Activated naive CD4-positive, alpha-beta T cell treated with anti-CD3 and anti-CD28 coated beads, Interleukin-2, amount 10 ng/mL, durations not matched to agents 7 days and 5 days (primary cell): ENCODE data around the gene POLR3A.
"Not testable (repeated sequence)": the region's sequence is repeated elsewhere in the genome, so short reads cannot be mapped to it uniquely, and the experiment has no call there.

Experiments
- CTCF ChIA-PET: fragments of 350-600 bp; sonication (Branson Sonifier 250); formaldehyde crosslinking; loops from one replicate; lab custom pipeline; 2021; ENCODE audit warnings: antibody characterized with exemption; lab: Charles Lee
- DNase-seq: peaks from one replicate; pipeline ENCODE4 v3.0.0-alpha.2; 2020
- H3K27ac Mint-ChIP-seq: one replicate; pipeline ENCODE4 v1.8.0; 2021; ENCODE audit warnings: mild to moderate bottlenecking, moderate library complexity, mixed read lengths
- H3K27me3 Mint-ChIP-seq: one replicate; pipeline ENCODE4 v1.8.0; 2021; ENCODE audit warnings: mild to moderate bottlenecking, mixed read lengths
- H3K36me3 Mint-ChIP-seq: one replicate; pipeline ENCODE4 v1.8.0; 2021; ENCODE audit warnings: mixed read lengths
- H3K4me1 Mint-ChIP-seq: one replicate; pipeline ENCODE4 v1.8.0; 2021; ENCODE audit warnings: mixed read lengths
- H3K4me3 Mint-ChIP-seq: one replicate; pipeline ENCODE4 v1.8.0; 2021; ENCODE audit warnings: mild to moderate bottlenecking, moderate library complexity, mixed read lengths
- H3K9me3 Mint-ChIP-seq: one replicate; pipeline ENCODE4 v1.8.0; 2021; ENCODE audit warnings: mixed read lengths

Gene POLR3A

GRCh38 chr10:77998780-77999179 is 30.5 kb downstream of the POLR3A start:
- CTCF ChIA-PET, DNase-seq, H3K4me1 Mint-ChIP-seq, H3K27ac Mint-ChIP-seq, H3K4me3 Mint-ChIP-seq, H3K9me3 Mint-ChIP-seq, H3K27me3 Mint-ChIP-seq: not testable (repeated sequence)
- peaks cover 59% of the 10 kb centered on the region for H3K36me3 Mint-ChIP-seq

- H3K9me3 Mint-ChIP-seq: no peaks in the 10 kb centered on the region
- H3K4me1 Mint-ChIP-seq: no peaks in the 10 kb centered on the region
- peaks cover 55% of the 10 kb centered on the region for H3K36me3 Mint-ChIP-seq
- no peak overlapping the region for H3K27ac Mint-ChIP-seq
- DNase-seq: no peak
- no peak overlapping the region for H3K4me3 Mint-ChIP-seq
- no peaks in the 10 kb centered on the region for H3K27me3 Mint-ChIP-seq
- CTCF ChIA-PET: no interaction called here
Observed at GRCh38 chr10:77993620-77994019, 35.7 kb downstream of the POLR3A start.

GRCh38 chr10:77989081-77989724 is 40.1 kb downstream of the POLR3A start:
- DNase-seq: no peak
- Mint-ChIP-seq H3K4me3 (no peak overlapping the region), H3K9me3 (no peaks in the 10 kb centered on the region), H3K4me1 (no peaks in the 10 kb centered on the region), H3K27ac (no peak overlapping the region), H3K36me3 (peaks cover 61% of the 10 kb centered on the region), H3K27me3 (no peaks in the 10 kb centered on the region)
- CTCF ChIA-PET: no interaction called here

DNA sequence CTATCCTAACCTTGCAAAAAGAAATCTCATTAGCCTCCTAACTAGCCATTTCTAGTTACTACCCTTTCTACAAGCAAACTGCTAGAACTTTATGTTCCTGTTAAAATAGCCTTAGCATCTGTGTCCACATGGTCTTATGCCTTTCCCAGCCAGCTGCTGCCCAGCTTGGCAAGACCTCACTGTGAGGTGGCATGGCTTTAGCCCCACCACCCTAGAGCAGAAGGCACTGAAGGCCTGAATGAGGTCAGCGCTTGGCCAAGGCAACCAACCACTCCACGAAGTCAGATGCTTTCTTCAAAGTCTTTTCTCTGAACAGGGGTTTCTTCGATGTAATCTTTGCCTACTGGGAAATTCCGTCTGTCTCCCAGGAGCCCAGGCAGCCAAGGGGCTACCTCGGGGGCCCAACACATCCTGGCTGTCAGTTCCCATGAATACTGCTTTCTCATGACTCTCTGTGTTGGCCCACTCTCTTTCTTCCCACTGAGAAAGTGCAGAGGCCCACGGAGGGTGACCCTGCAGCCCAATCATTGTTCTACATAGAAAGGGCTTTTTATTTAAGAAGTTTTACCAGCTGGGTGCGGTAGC is 41.6 kb downstream of the POLR3A start:
- peaks cover 50% of the 10 kb centered on the region for H3K36me3 Mint-ChIP-seq
- H3K27ac Mint-ChIP-seq: no peak overlapping the region
- CTCF ChIA-PET: no interaction called here
- DNase-seq: no peak
- H3K4me3 Mint-ChIP-seq: no peak overlapping the region
- no peaks in the 10 kb centered on the region for H3K27me3 Mint-ChIP-seq
- H3K4me1 Mint-ChIP-seq: no peaks in the 10 kb centered on the region
- H3K9me3 Mint-ChIP-seq: no peaks in the 10 kb centered on the region

DNA sequence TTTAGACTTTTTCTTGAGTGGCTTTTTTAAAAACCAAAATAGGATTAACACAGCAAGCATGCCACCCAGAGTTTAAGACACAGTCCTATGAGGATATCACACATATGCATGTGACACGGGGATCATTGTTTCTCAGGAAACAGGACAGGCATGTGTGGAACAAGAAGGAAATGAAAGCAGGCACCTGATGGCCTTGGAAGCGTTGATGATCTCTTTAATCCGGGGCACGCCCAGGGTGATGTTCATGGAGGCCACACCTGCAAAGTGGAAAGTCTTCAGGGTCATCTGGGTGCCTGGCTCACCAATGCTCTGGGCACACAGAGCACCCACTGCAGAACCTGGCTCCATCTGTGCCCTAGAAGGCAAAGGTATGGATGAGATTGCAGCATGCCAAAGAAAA is 44.3 kb downstream of the POLR3A start:
- Mint-ChIP-seq H3K27me3 (no peaks in the 10 kb centered on the region), H3K4me1 (no peaks in the 10 kb centered on the region), H3K27ac (no peak overlapping the region), H3K4me3 (no peak overlapping the region), H3K9me3 (no peaks in the 10 kb centered on the region), H3K36me3 (peaks cover 57% of the 10 kb centered on the region)
- no peak for DNase-seq
- CTCF ChIA-PET: no interaction called here

- Mint-ChIP-seq H3K9me3 (no peaks in the 10 kb centered on the region), H3K4me1 (no peaks in the 10 kb centered on the region), H3K27ac (peak overlapping the region; percentile 19), H3K27me3 (no peaks in the 10 kb centered on the region), H3K4me3 (no peak overlapping the region), H3K36me3 (peaks cover 61% of the 10 kb centered on the region)
- DNase-seq: no peak
- CTCF ChIA-PET: no interaction called here
Observed at GRCh38 chr10:77983384-77984341, 45.7 kb downstream of the POLR3A start.

- DNase-seq: no peak
- H3K4me1 Mint-ChIP-seq: no peaks in the 10 kb centered on the region
- no peaks in the 10 kb centered on the region for H3K9me3 Mint-ChIP-seq
- CTCF ChIA-PET: interaction anchor here (0.6 kb wide), 1 partner anchor 17 kb away, joined by 4 read pairs; no protein-coding TSS in a partner anchor
- H3K27me3 Mint-ChIP-seq: no peaks in the 10 kb centered on the region
- H3K4me3 Mint-ChIP-seq: no peak overlapping the region
- no peak overlapping the region for H3K27ac Mint-ChIP-seq
- H3K36me3 Mint-ChIP-seq: peaks cover 65% of the 10 kb centered on the region
Observed at GRCh38 chr10:77981281-77981680, 48.0 kb downstream of the POLR3A start.

- Mint-ChIP-seq H3K36me3 (peaks cover 59% of the 10 kb centered on the region), H3K27ac (no peak overlapping the region), H3K27me3 (no peaks in the 10 kb centered on the region), H3K4me3 (no peak overlapping the region), H3K9me3 (no peaks in the 10 kb centered on the region), H3K4me1 (no peaks in the 10 kb centered on the region)
- no peak for DNase-seq
- CTCF ChIA-PET: no interaction called here
Observed at GRCh38 chr10:77979221-77979620, 50.1 kb downstream of the POLR3A start.

- Mint-ChIP-seq H3K36me3 (peaks cover 59% of the 10 kb centered on the region), H3K4me3 (no peak overlapping the region), H3K27me3 (no peaks in the 10 kb centered on the region), H3K27ac (no peak overlapping the region), H3K9me3 (no peaks in the 10 kb centered on the region), H3K4me1 (no peaks in the 10 kb centered on the region)
- CTCF ChIA-PET: no interaction called here
- DNase-seq: no peak
Observed at GRCh38 chr10:77978360-77978759, 51.0 kb downstream of the POLR3A start.

DNA sequence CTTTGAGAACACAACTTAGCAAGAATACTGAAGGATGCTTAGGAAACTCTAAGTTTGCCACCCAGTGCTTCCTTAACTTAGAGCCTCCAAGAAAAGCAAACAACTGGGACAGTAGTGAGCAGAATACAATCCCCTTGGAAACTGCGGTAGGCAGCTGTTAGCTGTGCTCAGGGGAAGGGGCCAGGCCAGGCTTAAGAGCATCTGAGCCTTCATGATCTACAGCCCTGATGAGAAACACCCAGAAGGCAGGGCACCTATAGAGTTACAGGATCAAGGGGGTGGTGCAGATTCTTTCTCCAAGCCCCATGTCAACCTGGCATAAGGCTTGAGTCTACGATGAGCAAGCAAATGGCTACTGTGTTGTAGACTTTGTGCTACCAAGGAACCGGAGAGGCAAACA is 51.4 kb downstream of the POLR3A start:
- H3K4me1 Mint-ChIP-seq: no peaks in the 10 kb centered on the region
- no peaks in the 10 kb centered on the region for H3K27me3 Mint-ChIP-seq
- H3K27ac Mint-ChIP-seq: no peak overlapping the region
- CTCF ChIA-PET: no interaction called here
- DNase-seq: no peak
- H3K9me3 Mint-ChIP-seq: no peaks in the 10 kb centered on the region
- peaks cover 57% of the 10 kb centered on the region for H3K36me3 Mint-ChIP-seq
- H3K4me3 Mint-ChIP-seq: no peak overlapping the region

DNA sequence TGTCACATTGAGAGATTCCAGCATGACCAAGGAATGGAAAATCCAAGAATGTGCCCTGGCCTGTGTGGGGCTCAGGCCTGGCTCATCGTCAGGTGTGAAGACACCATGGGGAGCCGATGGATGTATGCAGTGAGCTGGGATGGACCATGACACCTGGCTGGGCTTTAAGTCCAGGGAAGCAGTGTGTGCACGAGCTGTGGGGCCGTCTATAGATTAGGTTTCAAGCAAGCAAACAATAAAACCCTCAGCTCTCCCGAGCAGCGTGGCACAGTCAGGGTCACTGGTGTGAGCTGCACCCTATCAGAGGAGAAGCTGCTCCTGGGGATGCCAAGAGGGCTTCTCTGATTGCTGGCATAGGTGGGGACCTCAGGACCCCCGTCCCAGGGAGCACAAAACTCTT is 52.3 kb downstream of the POLR3A start:
- Mint-ChIP-seq H3K27me3 (no peaks in the 10 kb centered on the region), H3K27ac (no peak overlapping the region), H3K4me1 (no peaks in the 10 kb centered on the region), H3K4me3 (no peak overlapping the region), H3K9me3 (no peaks in the 10 kb centered on the region), H3K36me3 (peaks cover 49% of the 10 kb centered on the region)
- CTCF ChIA-PET: no interaction called here
- DNase-seq: no peak

- peaks cover 38% of the 10 kb centered on the region for H3K36me3 Mint-ChIP-seq
- CTCF ChIA-PET: interaction anchor here (0.7 to 1.2 kb wide), 2 partner anchors 19 to 47 kb away, joined by 3 to 4 read pairs; no protein-coding TSS in a partner anchor
Observed at GRCh38 chr10:77975086-77975666, 54.1 kb downstream of the POLR3A start.

DNA sequence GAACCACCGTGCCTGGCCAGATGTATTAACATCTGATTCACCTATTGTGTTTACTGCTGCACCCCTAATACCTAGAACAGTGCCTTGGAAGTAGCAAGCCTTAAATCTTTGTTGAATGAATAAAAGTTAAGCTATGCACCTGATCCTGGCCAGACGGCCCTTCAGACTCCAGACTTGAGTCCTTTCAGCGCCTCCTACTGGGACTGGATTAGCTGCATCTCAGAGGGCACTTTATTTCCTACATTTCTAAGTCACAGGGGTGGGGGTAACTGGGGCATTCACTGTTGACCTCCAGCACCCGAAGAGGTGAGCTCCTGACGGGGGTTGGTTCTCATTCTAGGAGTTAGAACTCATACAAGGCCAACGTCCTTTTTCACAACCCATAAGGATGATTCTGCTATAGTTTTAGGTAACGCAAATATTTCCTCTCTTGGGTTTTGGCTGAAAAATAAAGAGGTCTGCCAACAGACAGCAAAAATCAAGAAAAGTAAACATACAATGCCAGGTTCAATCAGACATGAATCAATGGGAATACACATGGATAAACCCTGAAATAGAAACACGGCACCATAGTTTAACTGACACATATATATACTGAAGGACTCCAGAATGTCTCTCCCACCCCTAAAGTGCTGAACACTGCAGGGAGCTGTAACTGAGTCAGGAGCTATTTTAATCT is 54.8 kb downstream of the POLR3A start:
- no peak for DNase-seq
- Mint-ChIP-seq H3K4me1 (peaks cover 10% of the 10 kb centered on the region), H3K36me3 (peaks cover 32% of the 10 kb centered on the region), H3K4me3 (no peak overlapping the region), H3K27me3 (no peaks in the 10 kb centered on the region), H3K9me3 (no peaks in the 10 kb centered on the region), H3K27ac (no peak overlapping the region)
- CTCF ChIA-PET: interaction anchor here (1.2 kb wide), 1 partner anchor 47 kb away, joined by 4 read pairs; no protein-coding TSS in a partner anchor

More at GRCh38 chr10:77975086-77975666, 54.1 kb downstream of the POLR3A start:
- no peak overlapping the region for H3K4me3 Mint-ChIP-seq
- DNase-seq: no peak
- H3K27ac Mint-ChIP-seq: no peak overlapping the region
- H3K4me1 Mint-ChIP-seq: peaks cover 10% of the 10 kb centered on the region
- H3K27me3 Mint-ChIP-seq: no peaks in the 10 kb centered on the region
- no peaks in the 10 kb centered on the region for H3K9me3 Mint-ChIP-seq
